Activated T-cell treated with anti-CD3 and anti-CD28 coated beads, Interleukin-2, amount 50 U/mL, for 1 hour (primary cell): ENCODE measurements around the gene CHRNB1.

Experiments used
- DNase-seq: peaks from one replicate; pipeline ENCODE4 v3.0.0-alpha.2; 2020

CHRNB1 gene

GRCh38 chr17:7444682-7445618 is at the start of gene CHRNB1:
TSS of gene CHRNB1 (plus strand) at chr17:7445061. CDS start at chr17:7445128, 67 bp downstream.
- no peak for DNase-seq

- DNase-seq = no peak
Measured at GRCh38 chr17:7396147-7396546, 48.7 kb upstream of the CHRNB1 start.

- no peak for DNase-seq
Measured at GRCh38 chr17:7398612-7399011, 46.2 kb upstream of the CHRNB1 start.

GRCh38 chr17:7403043-7403726 is 41.7 kb upstream of the CHRNB1 start:
- DNase-seq = no peak

GRCh38 chr17:7403727-7403976 is 41.2 kb upstream of the CHRNB1 start:
- DNase-seq = no peak

- peak; percentile 89 for DNase-seq
Measured at GRCh38 chr17:7403977-7404736, 40.7 kb upstream of the CHRNB1 start, which contains the start of gene TMEM256. TSS of gene TMEM256 (minus strand) at chr17:7404097. CDS start at chr17:7404084, 13 bp downstream.

- DNase-seq = no peak
Measured at GRCh38 chr17:7404737-7405349, 40.0 kb upstream of the CHRNB1 start.

GRCh38 chr17:7405350-7406234 is 39.3 kb upstream of the CHRNB1 start:
- DNase-seq = no peak

- no peak for DNase-seq
Measured at GRCh38 chr17:7406235-7406825, 38.5 kb upstream of the CHRNB1 start.

- DNase-seq = no peak
Measured at GRCh38 chr17:7407082-7407481, 37.8 kb upstream of the CHRNB1 start.

- DNase-seq = no peak
Measured at GRCh38 chr17:7407485-7408251, 37.2 kb upstream of the CHRNB1 start, which contains the start of gene NLGN2. TSS of gene NLGN2 (plus strand) at chr17:7407845. CDS start at chr17:7408256, 411 bp downstream.

GRCh38 chr17:7408252-7408727 is 36.6 kb upstream of the CHRNB1 start:
- DNase-seq = peak; percentile 44

- DNase-seq = no peak
Measured at GRCh38 chr17:7408863-7409262, 36.0 kb upstream of the CHRNB1 start.

- DNase-seq = no peak
Measured at GRCh38 chr17:7409716-7410115, 35.1 kb upstream of the CHRNB1 start.

- DNase-seq = no peak
Measured at GRCh38 chr17:7410634-7411426, 34.0 kb upstream of the CHRNB1 start.

- no peak for DNase-seq
Measured at GRCh38 chr17:7411427-7411750, 33.5 kb upstream of the CHRNB1 start.

- no peak for DNase-seq
Measured at GRCh38 chr17:7413346-7413985, 31.4 kb upstream of the CHRNB1 start.

GRCh38 chr17:7414837-7415236 is 30.0 kb upstream of the CHRNB1 start:
- DNase-seq = no peak

- no peak for DNase-seq
Measured at GRCh38 chr17:7415784-7416183, 29.1 kb upstream of the CHRNB1 start.
